ENCODE results near the gene CD74.
A peak's percentile ranks its signal among the peaks of the same experiment; 100 is the strongest.

The CD74 gene

DNA sequence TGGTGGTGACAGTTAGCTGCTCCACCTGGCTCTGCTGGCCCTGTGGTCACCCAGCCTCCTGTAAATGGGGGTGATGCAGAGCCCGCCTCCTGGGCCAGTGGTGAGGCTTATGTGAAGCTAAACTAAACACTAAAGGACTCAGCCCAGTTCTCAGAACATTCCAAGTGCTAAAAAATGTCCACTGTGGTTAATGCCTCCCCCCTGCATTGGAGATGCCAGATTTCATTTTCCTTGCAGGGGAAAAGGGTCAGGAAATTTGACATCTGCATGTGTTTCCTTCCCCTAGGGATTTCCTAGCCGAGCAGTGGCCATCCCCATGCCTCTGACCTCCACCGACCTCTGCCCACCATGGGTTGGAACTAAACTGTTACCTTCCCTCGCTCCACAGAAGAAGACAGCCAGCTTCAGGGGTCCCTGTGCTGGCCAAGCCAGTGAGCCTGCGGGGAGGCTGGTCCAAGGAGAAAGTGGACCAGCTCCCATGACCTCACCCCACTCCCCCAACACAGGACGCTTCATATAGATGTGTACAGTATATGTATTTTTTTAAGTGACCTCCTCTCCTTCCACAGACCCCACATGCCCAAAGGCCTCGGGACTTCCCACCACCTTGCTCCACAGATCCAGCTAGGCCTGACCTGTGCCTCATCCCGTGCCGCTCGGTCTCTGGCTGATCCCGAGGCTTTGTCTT is 13.0 kb downstream of the CD74 start:
- no peak overlapping the region for H3K27ac ChIP-seq (replicated peaks; ENCODE audit: low read length)
- no peak overlapping the region for H3K23ac ChIP-seq (ENCODE audit: low read depth, low read length, poor library complexity)
- H3K4me3 ChIP-seq (ENCODE audit: low read length in 2 of 2) = no peak overlapping the region
- H3K4me1 ChIP-seq (ENCODE audit: control insufficient read depth in 2 of 2, insufficient read depth in 1 of 2, low read depth in 1 of 2, low read length in 2 of 2) = no peaks in the 10 kb centered on the region
- H3K9me3 ChIP-seq (replicated peaks in 1 of 2; ENCODE audit: control insufficient read depth in 2 of 2, insufficient read depth in 1 of 2, low read depth in 1 of 2, low read length in 2 of 2) = no peaks in the 10 kb centered on the region
- H4K8ac ChIP-seq (ENCODE audit: low read depth, low read length) = no peak overlapping the region
- no peak overlapping the region for H2BK15ac ChIP-seq (ENCODE audit: low read length)
- no peak overlapping the region for H2BK120ac ChIP-seq (ENCODE audit: low read depth, low read length)
- H3K4ac ChIP-seq (ENCODE audit: low read length) = no peak overlapping the region
- no peak overlapping the region for H3K4me2 ChIP-seq (ENCODE audit: insufficient read depth, low read length, poor library complexity, severe bottlenecking)
- H3K14ac ChIP-seq (ENCODE audit: low read length) = no peak overlapping the region
- DNase-seq (ENCODE audit: low spot score) = no peak
- no CpG with 5 or more reads among the region's 11 CpGs for WGBS, 2 donors (ENCODE audit: extremely low coverage in 2 of 2, insufficient read length in 2 of 2, insufficient replicate concordance in 1 of 2)
- peaks cover 66 to 83% of the 10 kb centered on the region in 2 donors for H3K36me3 ChIP-seq (replicated peaks in 1 of 2; ENCODE audit: control insufficient read depth in 2 of 2, insufficient read depth in 2 of 2, low read length in 2 of 2)
- no peak overlapping the region for H4K91ac ChIP-seq (ENCODE audit: low read depth, low read length, poor library complexity)
- H2AK5ac ChIP-seq (ENCODE audit: low read depth, low read length) = no peak overlapping the region
- no peak overlapping the region for H2BK12ac ChIP-seq (ENCODE audit: low read length)
- H2BK5ac ChIP-seq (ENCODE audit: low read length) = no peak overlapping the region
- H3K27me3 ChIP-seq (ENCODE audit: control insufficient read depth in 3 of 3, insufficient read depth in 3 of 3, low read depth in 1 of 3, low read length in 3 of 3) = no peaks in the 10 kb centered on the region
- H3K18ac ChIP-seq (ENCODE audit: low read length) = no peak overlapping the region
- H3K9ac ChIP-seq (ENCODE audit: low read depth, low read length, poor library complexity) = no peak overlapping the region
- H2AFZ ChIP-seq (ENCODE audit: low read length) = no peak overlapping the region
- H3K79me1 ChIP-seq (ENCODE audit: low read depth, low read length) = no peaks in the 10 kb centered on the region

DNA sequence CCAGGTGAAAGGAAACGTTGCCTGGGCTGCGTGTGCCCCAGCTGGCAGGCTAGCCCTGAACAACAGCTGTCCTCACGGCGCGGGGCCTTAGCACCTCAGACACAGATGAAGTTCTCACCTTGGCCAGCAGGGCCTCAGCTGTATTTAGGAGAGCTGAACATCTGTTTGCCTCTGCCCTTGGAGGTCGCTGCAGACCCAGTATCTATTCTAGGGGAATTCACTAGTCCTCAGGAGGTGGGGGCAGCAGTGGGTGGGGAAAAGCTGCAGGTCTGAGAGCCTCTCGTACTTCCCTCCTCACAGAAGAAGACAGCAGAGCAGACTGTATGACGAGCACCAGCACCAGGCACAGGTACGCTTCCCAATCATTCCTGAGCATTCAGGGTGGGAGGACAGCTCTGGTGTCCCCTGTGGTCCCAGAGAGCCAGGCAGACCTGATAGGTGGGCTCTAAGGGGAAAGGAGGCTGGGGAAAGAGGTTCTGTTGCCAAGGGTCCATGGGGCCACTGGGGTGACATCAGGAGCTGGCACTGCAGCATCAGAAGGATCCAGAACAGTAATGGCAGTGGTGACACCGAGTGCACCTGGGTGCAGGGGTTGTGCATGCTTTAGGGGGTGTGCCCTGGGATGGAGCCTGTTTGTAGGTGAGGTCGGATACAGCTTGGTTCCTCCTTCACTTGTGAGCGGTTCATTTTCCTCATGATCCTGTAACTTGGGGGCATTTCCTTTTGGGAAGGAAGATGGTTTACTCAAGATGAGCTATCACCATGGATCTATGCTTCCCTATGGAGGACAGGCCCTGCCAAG is 13.8 kb downstream of the CD74 start:
- Histone ChIP-seq H3K4me2 (ENCODE audit: insufficient read depth, low read length, poor library complexity, severe bottlenecking) (no peak overlapping the region), H3K4ac (ENCODE audit: low read length) (no peak overlapping the region), H3K27ac (replicated peaks; ENCODE audit: low read length) (no peak overlapping the region), H2BK120ac (ENCODE audit: low read depth, low read length) (no peak overlapping the region), H3K4me1 (ENCODE audit: control insufficient read depth in 2 of 2, insufficient read depth in 1 of 2, low read depth in 1 of 2, low read length in 2 of 2) (no peaks in the 10 kb centered on the region), H2BK15ac (ENCODE audit: low read length) (no peak overlapping the region), H2BK5ac (ENCODE audit: low read length) (no peak overlapping the region), H3K36me3 (replicated peaks in 1 of 2; ENCODE audit: control insufficient read depth in 2 of 2, insufficient read depth in 2 of 2, low read length in 2 of 2) (peaks cover 70 to 90% of the 10 kb centered on the region in 2 donors), H2BK12ac (ENCODE audit: low read length) (no peak overlapping the region), H3K9me3 (replicated peaks in 1 of 2; ENCODE audit: control insufficient read depth in 2 of 2, insufficient read depth in 1 of 2, low read depth in 1 of 2, low read length in 2 of 2) (no peaks in the 10 kb centered on the region), H3K27me3 (ENCODE audit: control insufficient read depth in 3 of 3, insufficient read depth in 3 of 3, low read depth in 1 of 3, low read length in 3 of 3) (no peaks in the 10 kb centered on the region), H4K8ac (ENCODE audit: low read depth, low read length) (no peak overlapping the region), H3K4me3 (ENCODE audit: low read length in 2 of 2) (no peak overlapping the region), H3K9ac (ENCODE audit: low read depth, low read length, poor library complexity) (no peak overlapping the region), H2AFZ (ENCODE audit: low read length) (no peak overlapping the region), H4K91ac (ENCODE audit: low read depth, low read length, poor library complexity) (no peak overlapping the region), H2AK5ac (ENCODE audit: low read depth, low read length) (no peak overlapping the region), H3K18ac (ENCODE audit: low read length) (no peak overlapping the region), H3K14ac (ENCODE audit: low read length) (no peak overlapping the region), H3K23ac (ENCODE audit: low read depth, low read length, poor library complexity) (peak overlapping the region; percentile 40), H3K79me1 (ENCODE audit: low read depth, low read length) (peaks cover 1% of the 10 kb centered on the region)
- WGBS, 2 donors (ENCODE audit: extremely low coverage in 2 of 2, insufficient read length in 2 of 2, insufficient replicate concordance in 1 of 2) = no CpG with 5 or more reads among the region's 12 CpGs
- DNase-seq (ENCODE audit: low spot score) = no peak

DNA sequence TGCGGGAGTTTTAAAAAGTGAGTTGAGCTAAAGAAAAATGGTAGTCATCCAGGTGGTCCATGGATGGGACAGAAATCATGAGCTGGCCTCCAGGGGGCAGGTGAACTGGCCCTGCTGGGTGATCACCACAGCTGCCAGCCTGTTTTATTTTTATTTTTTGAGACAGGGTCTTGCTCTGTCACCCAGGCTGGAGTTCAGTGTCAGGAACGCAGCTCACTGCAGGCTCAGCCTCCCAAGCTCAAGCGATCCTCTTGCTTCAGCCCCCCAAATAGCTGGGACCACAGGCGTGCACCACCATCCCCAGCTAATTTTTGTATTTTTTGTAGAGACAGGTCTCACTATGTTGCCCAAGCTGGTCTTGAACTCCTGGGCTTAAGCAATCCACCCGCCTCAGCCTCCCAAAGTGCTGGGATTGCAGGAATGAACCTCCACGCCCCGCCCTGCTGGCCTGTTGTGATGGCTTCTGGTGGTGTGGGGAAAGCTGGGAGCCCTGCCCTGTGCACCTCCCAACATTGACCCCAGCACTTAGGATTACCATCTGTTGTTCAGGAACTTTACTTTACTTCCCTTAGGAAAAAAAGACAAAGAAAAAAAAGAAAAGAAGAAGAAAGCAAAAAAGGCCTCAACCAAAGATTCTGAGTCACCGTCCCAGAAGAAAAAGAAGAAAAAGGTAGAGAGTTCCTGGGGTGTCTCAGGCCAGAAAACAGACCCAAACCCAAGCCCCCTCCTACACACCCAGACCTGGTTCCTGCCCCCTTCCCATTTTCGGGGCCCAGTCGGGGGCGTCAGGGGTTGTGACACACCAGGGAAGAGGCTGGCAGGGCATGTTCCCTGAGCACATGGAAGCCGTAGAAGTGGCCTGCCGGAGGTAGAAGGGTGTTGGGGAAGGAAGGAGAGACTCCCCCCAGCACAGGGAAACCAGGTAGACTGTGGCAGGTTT is 14.7 kb downstream of the CD74 start:
- H2BK120ac ChIP-seq (ENCODE audit: low read depth, low read length) = no peak overlapping the region
- no peak overlapping the region for H2AFZ ChIP-seq (ENCODE audit: low read length)
- H2BK5ac ChIP-seq (ENCODE audit: low read length) = no peak overlapping the region
- H3K4me2 ChIP-seq (ENCODE audit: insufficient read depth, low read length, poor library complexity, severe bottlenecking) = no peak overlapping the region
- no peaks in the 10 kb centered on the region for H3K27me3 ChIP-seq (ENCODE audit: control insufficient read depth in 3 of 3, insufficient read depth in 3 of 3, low read depth in 1 of 3, low read length in 3 of 3)
- no peaks in the 10 kb centered on the region for H3K9me3 ChIP-seq (replicated peaks in 1 of 2; ENCODE audit: control insufficient read depth in 2 of 2, insufficient read depth in 1 of 2, low read depth in 1 of 2, low read length in 2 of 2)
- no peak overlapping the region for H4K8ac ChIP-seq (ENCODE audit: low read depth, low read length)
- no peak overlapping the region for H3K9ac ChIP-seq (ENCODE audit: low read depth, low read length, poor library complexity)
- H4K91ac ChIP-seq (ENCODE audit: low read depth, low read length, poor library complexity) = no peak overlapping the region
- no peak overlapping the region for H3K27ac ChIP-seq (replicated peaks; ENCODE audit: low read length)
- no peak overlapping the region for H2BK15ac ChIP-seq (ENCODE audit: low read length)
- H3K4ac ChIP-seq (ENCODE audit: low read length) = no peak overlapping the region
- H3K14ac ChIP-seq (ENCODE audit: low read length) = no peak overlapping the region
- H3K23ac ChIP-seq (ENCODE audit: low read depth, low read length, poor library complexity) = no peak overlapping the region
- H2AK5ac ChIP-seq (ENCODE audit: low read depth, low read length) = no peak overlapping the region
- DNase-seq (ENCODE audit: low spot score) = no peak
- no peaks in the 10 kb centered on the region for H3K4me1 ChIP-seq (ENCODE audit: control insufficient read depth in 2 of 2, insufficient read depth in 1 of 2, low read depth in 1 of 2, low read length in 2 of 2)
- WGBS, 2 donors (ENCODE audit: extremely low coverage in 2 of 2, insufficient read length in 2 of 2, insufficient replicate concordance in 1 of 2) = 100% methylated on average over 1 of the region's 13 CpGs; no CpG with 5 or more reads in 1 of the 2 donors
- no peak overlapping the region for H3K4me3 ChIP-seq (ENCODE audit: low read length in 2 of 2)
- no peak overlapping the region for H3K18ac ChIP-seq (ENCODE audit: low read length)
- peaks cover 74 to 95% of the 10 kb centered on the region in 2 donors for H3K36me3 ChIP-seq (replicated peaks in 1 of 2; ENCODE audit: control insufficient read depth in 2 of 2, insufficient read depth in 2 of 2, low read length in 2 of 2)
- no peak overlapping the region for H2BK12ac ChIP-seq (ENCODE audit: low read length)
- H3K79me1 ChIP-seq (ENCODE audit: low read depth, low read length) = peaks cover 1% of the 10 kb centered on the region
